H1 (cell line): ENCODE measurements around the gene ERC1. TPM values are rescaled to one million over a fixed set of nuclear protein-coding genes. Genes with fewer than 3 reads are reported as not detected.

ENCODE experiments used
- ATF3 ChIP-seq: IDR thresholded peaks from 2 replicates; pipeline ENCODE4 v1.6.1; 2011; ENCODE audit warnings: low read depth, mild to moderate bottlenecking, low read length; ENCODE audit not compliant: insufficient read depth
- CHD2 ChIP-seq: IDR thresholded peaks from 2 replicates; pipeline ENCODE4 v1.6.1; 2012; ENCODE audit warnings: low read length, improper control_type of control experiment
- CTCF ChIP-seq, 3 experiments: IDR thresholded peaks; 1 replicate in 2 of 3; 2 replicates in 1 of 3; pipeline versions ENCODE4 v1.5.1 to v1.6.1; 2011; ENCODE audit warnings: low read length in 3 of 3, mild to moderate bottlenecking in 3 of 3, inconsistent platforms in 2 of 3, low read depth in 1 of 3, moderate library complexity in 1 of 3; ENCODE audit not compliant: insufficient read depth in 1 of 3; ENCODE audit errors: control extremely low read depth in 1 of 3
- FOSL1 ChIP-seq: IDR thresholded peaks from 2 replicates; pipeline ENCODE4 v1.6.1; 2011; ENCODE audit warnings: mild to moderate bottlenecking, low read depth, low read length, moderate library complexity; ENCODE audit not compliant: insufficient read depth
- HDAC6 ChIP-seq: IDR thresholded peaks from one replicate; pipeline ENCODE4 v1.7.1; 2012; ENCODE audit warnings: low read depth, mild to moderate bottlenecking, inconsistent platforms, low read length, moderate library complexity
- JUN ChIP-seq: IDR thresholded peaks from 2 replicates; pipeline ENCODE4 v1.6.1; 2011; ENCODE audit warnings: low read depth, mild to moderate bottlenecking, improper control_type of control experiment, low read length
- JUND ChIP-seq: IDR thresholded peaks from 2 replicates; pipeline ENCODE4 v1.6.1; 2011; ENCODE audit warnings: mild to moderate bottlenecking, improper control_type of control experiment, low read length
- KDM1A ChIP-seq: fragments of 200-600, 300-600 bp; sonication (generic); IDR thresholded peaks from 2 replicates; pipeline ENCODE4 v1.7.1; 2016; ENCODE audit warnings: mild to moderate bottlenecking, low read length, borderline replicate concordance
- MAFK ChIP-seq: IDR thresholded peaks from 2 replicates; pipeline ENCODE4 v1.6.1; 2012; ENCODE audit warnings: low read depth, mild to moderate bottlenecking, improper control_type of control experiment, low read length
- NANOG ChIP-seq: IDR thresholded peaks from 2 replicates; pipeline ENCODE4 v1.6.1; 2011; ENCODE audit warnings: low read length, low read depth, mild to moderate bottlenecking, inconsistent platforms; ENCODE audit not compliant: insufficient read depth, poor library complexity, severe bottlenecking
- NRF1 ChIP-seq: IDR thresholded peaks from 2 replicates; pipeline ENCODE4 v1.6.1; 2011; ENCODE audit warnings: mild to moderate bottlenecking, low read depth, low read length, improper control_type of control experiment
- PHF8 ChIP-seq: fragments of 200-600 bp; sonication (generic); conservative IDR thresholded peaks from 2 replicates; pipeline ENCODE4 v1.7.1; 2012; ENCODE audit warnings: low read depth, mild to moderate bottlenecking, inconsistent platforms, low read length, moderate library complexity
- POU5F1 ChIP-seq: IDR thresholded peaks from 2 replicates; pipeline ENCODE4 v1.6.1; 2011; ENCODE audit warnings: low read depth, mild to moderate bottlenecking, low read length, moderate library complexity
- RBBP5 ChIP-seq: IDR thresholded peaks from 2 replicates; pipeline ENCODE4 v1.7.1; 2012; ENCODE audit warnings: low read depth, mild to moderate bottlenecking, inconsistent platforms, low read length, moderate library complexity, borderline replicate concordance
- RNF2 ChIP-seq: fragments of 200-900, 300-1000 bp; sonication (generic); IDR thresholded peaks from 2 replicates; pipeline ENCODE4 v1.7.1; 2016; ENCODE audit warnings: borderline replicate concordance, low read depth, mild to moderate bottlenecking, antibody characterized with exemption, low read length; ENCODE audit not compliant: poor library complexity, severe bottlenecking; ENCODE audit errors: missing control alignments
- RXRA ChIP-seq: IDR thresholded peaks from 2 replicates; pipeline ENCODE4 v1.6.1; 2011; ENCODE audit warnings: low read depth, mild to moderate bottlenecking, low read length, moderate library complexity; ENCODE audit not compliant: insufficient read depth
- SIN3A ChIP-seq, 2 experiments: IDR thresholded peaks in 1 of 2; conservative IDR thresholded peaks in 1 of 2; 2 replicates each; pipeline ENCODE4 v1.6.1; 2011 to 2012; ENCODE audit warnings: low read length in 2 of 2, improper control_type of control experiment in 1 of 2, low read depth in 1 of 2, mild to moderate bottlenecking in 1 of 2
- SIRT6 ChIP-seq: IDR thresholded peaks from one replicate; pipeline ENCODE4 v1.7.1; 2012; ENCODE audit warnings: low read length, inconsistent platforms
- SIX5 ChIP-seq: IDR thresholded peaks from 2 replicates; pipeline ENCODE4 v1.6.1; 2011; ENCODE audit warnings: mild to moderate bottlenecking, low read depth, low read length
- SRF ChIP-seq: IDR thresholded peaks from 2 replicates; pipeline ENCODE4 v1.6.1; 2011; ENCODE audit warnings: mild to moderate bottlenecking, low read depth, low read length, moderate library complexity
- TCF12 ChIP-seq: IDR thresholded peaks from 2 replicates; pipeline ENCODE4 v1.6.1; 2011; ENCODE audit warnings: low read depth, mild to moderate bottlenecking, low read length
- polyA plus RNA-seq, 7 experiments: library from polyadenylated mRNA; depleted of rRNA in 3 of 7; stranded (reverse) in 5 of 7; unstranded in 2 of 7; fragments of >200 nt in 5 of 7; fragments of 200-250 nt in 2 of 7; gene quantifications; 1 replicate in 5 of 7; 2 replicates in 1 of 7; 4 replicates in 1 of 7; pipeline versions ENCODE4 v1.2.1 to v1.2.3, GENCODE V29; 2011 to 2013; ENCODE audit warnings: missing spikeins in 2 of 7, mixed read lengths in 2 of 7
- total RNA-seq: library from RNA; stranded (reverse); fragmentation: NEBNext Ultra II Directional; extraction: Animal tissue kit (Norgen Biotek cat#: 25700); gene quantifications from 2 replicates; pipeline ENCODE4 v1.2.1, GENCODE V29; 2021

Gene ERC1
- total and polyA plus RNA-seq, 2 of the 8 experiments (the other 6 are each of a cell fraction or from before 2014, with no cell fraction given): 7.8 to 45.7 TPM

GRCh38 chr12:949453-950191 is 41.4 kb upstream of the ERC1 start, which contains the start of gene RAD52 (continued):
- TF ChIP-seq CHD2: no peak
- no peak for TF ChIP-seq JUN
- no peak; the same call in 1 of the 2 replicates for TF ChIP-seq JUND
- TF ChIP-seq RXRA: no peak
- no peak for TF ChIP-seq SRF
- no peak; the same call in 1 of the 2 replicates for TF ChIP-seq SIX5
- peak; percentile 92 for TF ChIP-seq ATF3
- TF ChIP-seq MAFK: no peak
- no peak for TF ChIP-seq TCF12
- TF ChIP-seq RNF2: no peak
- no peak; the same call in 1 of the 2 replicates for TF ChIP-seq KDM1A
- TF ChIP-seq POU5F1: no peak
- TF ChIP-seq NANOG: peak; percentile 4
- TF ChIP-seq CTCF (IDR thresholded peaks at IDR 0.05; ENCODE audit: control extremely low read depth in 1 of 3, insufficient read depth in 1 of 3, low read depth in 1 of 3, low read length in 3 of 3): peak; percentile 86 to 96 (median 91)
- peak; percentile 35; the same call in 1 of the 2 replicates for TF ChIP-seq RBBP5
- no peak for TF ChIP-seq HDAC6
- peak in 1 of 2 experiments; percentile 39; a peak in 2 of 4 replicates for TF ChIP-seq SIN3A (conservative IDR thresholded peaks at IDR 0.05 in 1 of 2, IDR thresholded peaks at IDR 0.05 in 1 of 2; ENCODE audit: low read depth in 1 of 2, low read length in 2 of 2)
- TF ChIP-seq SIRT6: no peak
- TF ChIP-seq FOSL1: no peak
- TF ChIP-seq NRF1: no peak
- TF ChIP-seq PHF8: peak; percentile 91
